C4-2B (cell line): ENCODE measurements around the gene TMEM143.

Source experiments
- H3K27ac ChIP-seq: fragments of 450-650 bp; 2 replicates; pipeline ENCODE4 v1.5.1; 2017
- ZFX ChIP-seq: fragments of 450-650 bp; IDR thresholded peaks from 2 replicates; pipeline ENCODE4 v1.6.1; 2017
- TF ChIP-seq, protein P1 (sequence below): fragments of 450-650 bp; conservative IDR thresholded peaks from 2 replicates; pipeline ENCODE4 v1.5.1; 2017; ENCODE audit warnings: mild to moderate bottlenecking

TMEM143 gene

DNA sequence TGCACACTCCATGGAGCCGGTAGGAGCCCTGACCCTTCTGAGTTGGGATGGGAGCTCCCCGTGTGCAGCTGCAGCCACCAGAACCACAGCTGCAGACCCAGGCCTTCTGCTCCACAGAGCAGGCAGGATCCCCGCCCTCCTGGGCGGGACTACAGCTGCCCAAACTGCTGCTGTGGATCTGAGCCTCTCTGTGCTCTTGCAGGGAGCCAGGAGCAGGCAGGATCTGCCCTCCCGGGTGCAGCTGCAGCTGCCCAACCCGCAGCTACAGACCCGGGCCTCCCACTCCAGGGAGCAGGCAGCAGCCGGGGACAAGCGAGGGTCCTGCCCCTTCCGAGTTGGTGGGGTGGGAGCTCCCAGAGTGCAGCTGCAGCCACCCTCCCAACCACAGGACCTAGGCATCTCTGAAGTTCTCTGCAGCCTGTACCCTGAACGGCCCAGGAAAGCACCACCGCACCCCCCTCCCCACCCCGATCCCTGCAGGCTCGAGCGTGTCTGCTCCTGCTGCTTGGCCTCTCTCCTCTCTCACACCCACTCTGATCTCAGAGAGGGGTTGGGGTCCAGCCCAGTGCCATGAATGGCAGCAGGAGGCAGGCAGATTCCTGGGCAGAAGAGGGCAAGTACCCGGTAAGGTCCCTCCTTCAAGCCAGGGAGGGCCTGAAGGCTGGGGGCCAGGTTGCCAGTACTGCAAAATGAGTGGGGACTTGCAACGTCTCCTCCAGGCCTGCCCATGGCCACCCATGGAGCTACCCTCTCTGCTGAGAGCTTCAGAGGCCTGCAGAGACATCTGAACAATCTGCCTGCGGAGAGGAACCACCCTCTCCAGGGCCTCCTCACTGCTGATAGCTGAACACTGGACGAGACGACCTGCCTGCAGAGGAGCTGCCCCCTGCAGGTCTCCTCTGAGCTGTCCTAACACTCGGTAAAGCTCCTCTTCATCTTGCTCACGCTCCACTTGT is 54.8 kb downstream of the TMEM143 start:
- H3K27ac ChIP-seq: no peak overlapping the region
- TF ChIP-seq, protein P1, sequence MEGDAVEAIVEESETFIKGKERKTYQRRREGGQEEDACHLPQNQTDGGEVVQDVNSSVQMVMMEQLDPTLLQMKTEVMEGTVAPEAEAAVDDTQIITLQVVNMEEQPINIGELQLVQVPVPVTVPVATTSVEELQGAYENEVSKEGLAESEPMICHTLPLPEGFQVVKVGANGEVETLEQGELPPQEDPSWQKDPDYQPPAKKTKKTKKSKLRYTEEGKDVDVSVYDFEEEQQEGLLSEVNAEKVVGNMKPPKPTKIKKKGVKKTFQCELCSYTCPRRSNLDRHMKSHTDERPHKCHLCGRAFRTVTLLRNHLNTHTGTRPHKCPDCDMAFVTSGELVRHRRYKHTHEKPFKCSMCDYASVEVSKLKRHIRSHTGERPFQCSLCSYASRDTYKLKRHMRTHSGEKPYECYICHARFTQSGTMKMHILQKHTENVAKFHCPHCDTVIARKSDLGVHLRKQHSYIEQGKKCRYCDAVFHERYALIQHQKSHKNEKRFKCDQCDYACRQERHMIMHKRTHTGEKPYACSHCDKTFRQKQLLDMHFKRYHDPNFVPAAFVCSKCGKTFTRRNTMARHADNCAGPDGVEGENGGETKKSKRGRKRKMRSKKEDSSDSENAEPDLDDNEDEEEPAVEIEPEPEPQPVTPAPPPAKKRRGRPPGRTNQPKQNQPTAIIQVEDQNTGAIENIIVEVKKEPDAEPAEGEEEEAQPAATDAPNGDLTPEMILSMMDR: no peak
- TF ChIP-seq ZFX: no peak

DNA sequence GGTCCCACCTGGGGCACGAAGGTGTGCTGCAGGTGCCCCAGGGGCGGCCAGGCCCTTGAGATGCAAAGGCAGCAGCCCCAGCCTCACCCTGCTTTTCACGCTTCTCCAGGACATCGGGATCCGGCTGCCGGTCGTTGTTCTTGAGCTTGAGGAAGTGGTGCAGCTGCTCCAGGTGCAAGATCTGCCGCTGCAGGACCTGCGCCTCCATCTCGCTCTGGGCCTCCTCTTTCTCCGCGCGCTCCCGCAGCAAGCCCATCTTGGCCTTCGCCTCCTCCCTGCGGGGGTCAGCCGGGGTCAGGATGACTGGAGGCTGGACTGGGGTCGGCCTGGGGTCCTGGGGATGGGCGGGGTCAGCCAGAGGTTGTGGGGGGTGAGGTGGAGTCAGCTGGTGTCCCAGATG is 59.9 kb downstream of the TMEM143 start:
- no peak overlapping the region for H3K27ac ChIP-seq
- TF ChIP-seq ZFX: no peak
- TF ChIP-seq, protein P1: no peak

DNA sequence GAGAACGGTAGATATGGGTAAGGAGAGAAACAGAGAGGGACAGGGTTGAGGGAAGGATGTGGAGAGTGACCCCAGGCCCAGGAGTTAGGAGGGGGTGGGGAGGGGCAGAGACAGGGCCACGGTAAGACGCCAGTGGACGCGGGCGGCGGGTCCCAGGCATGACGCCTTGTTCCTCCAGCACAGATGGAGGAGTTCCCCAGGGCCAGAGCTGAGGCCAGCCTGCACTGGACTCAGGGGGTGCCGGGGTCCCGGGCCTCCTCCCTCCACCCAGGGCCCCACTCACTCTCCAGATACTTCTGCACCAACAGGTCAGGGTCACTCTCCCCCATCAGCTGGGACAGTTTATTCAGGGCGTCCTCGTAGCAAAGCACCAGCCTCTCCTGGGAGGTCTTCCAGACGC is 60.4 kb downstream of the TMEM143 start:
- no peak for TF ChIP-seq ZFX
- TF ChIP-seq, protein P1: no peak
- H3K27ac ChIP-seq: no peak overlapping the region

DNA sequence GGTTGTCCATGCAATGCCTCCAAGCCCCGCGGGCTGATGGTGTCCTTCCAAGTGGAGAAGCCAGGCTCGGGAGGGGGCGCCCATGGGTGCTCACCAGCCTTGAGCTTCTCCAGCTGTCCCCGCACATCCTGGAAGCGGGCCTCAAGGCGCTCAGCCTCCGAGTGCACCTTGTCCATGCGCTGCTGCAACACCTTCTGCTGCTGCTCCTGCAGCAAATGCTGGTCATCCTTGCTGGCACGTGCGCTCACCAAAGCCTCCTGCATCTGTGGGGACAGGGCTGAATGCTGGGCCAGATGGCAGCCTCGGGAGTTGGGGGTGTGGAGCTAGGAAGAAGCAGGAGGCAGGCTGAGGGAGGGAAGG is 61.2 kb downstream of the TMEM143 start:
- TF ChIP-seq, protein P1: no peak
- TF ChIP-seq ZFX: no peak
- H3K27ac ChIP-seq: no peak overlapping the region

DNA sequence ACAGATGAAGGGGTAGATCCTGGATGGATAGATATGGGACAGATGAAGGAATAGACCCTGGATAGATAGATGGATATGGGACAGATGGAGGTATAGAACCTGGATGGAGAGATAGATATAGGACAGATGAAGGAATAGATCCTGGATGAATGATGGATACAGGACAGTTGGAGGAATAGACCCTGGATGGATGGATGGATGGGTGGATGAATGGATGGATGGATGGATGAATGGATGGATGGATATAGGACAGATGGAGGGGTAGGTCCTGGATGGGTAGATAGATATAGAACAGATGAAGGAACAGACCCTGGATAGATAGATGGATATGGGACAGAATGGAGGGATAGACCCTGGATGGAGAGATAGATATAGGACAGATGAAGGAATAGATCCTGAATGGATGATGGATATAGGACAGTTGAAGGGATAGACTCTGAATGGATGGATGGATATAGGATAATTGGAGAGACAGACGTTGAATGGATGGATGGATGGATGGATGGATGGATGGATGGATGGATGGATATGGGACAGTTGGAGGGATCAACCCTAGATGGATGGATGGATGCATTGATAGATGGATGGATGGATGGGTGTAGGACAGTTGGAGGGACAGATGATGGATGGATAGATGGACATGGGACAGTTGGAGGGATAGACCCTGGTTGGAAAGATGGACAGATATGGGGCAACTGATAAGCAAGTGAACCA is 61.7 kb downstream of the TMEM143 start:
- TF ChIP-seq ZFX: no peak
- TF ChIP-seq, protein P1: no peak

DNA sequence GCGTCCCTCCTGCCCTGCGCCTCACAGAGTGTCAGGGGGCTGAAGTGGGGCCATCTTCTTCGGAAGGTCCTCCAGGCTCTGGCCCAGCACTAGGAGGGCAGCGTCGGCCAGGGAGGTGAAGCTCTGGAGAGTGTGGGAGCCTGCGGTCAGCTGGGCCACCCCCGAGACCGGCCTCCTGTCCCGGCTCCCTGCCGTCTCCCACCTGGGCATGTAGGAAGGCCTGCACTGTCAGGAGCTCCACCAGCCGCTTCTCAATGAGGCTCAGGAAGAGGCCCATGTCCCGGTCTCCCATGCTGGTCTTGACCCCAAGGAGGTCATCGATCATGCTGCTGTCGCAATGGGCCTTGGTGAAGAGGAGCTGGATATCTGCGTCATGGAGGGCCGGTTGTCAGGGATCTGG is 65.8 kb downstream of the TMEM143 start:
- H3K27ac ChIP-seq: no peak overlapping the region
- TF ChIP-seq, protein P1: no peak
- no peak for TF ChIP-seq ZFX

More for the DNA sequence above, 61.7 kb downstream of the TMEM143 start:
- no peak overlapping the region for H3K27ac ChIP-seq
